HG03103 (cell line): ENCODE results near the gene CSTA.
"Not testable (repeated sequence)": the region's sequence is repeated elsewhere in the genome, so short reads cannot be mapped to it uniquely, and the experiment has no call there.

Experiments used
- ATAC-seq: cut with Tn5 transposase; IDR thresholded peaks from one replicate; pipeline ENCODE4 v1.9.1; 2021; ENCODE audit warnings: low read depth; ENCODE audit not compliant: unreplicated experiment

CSTA gene

DNA sequence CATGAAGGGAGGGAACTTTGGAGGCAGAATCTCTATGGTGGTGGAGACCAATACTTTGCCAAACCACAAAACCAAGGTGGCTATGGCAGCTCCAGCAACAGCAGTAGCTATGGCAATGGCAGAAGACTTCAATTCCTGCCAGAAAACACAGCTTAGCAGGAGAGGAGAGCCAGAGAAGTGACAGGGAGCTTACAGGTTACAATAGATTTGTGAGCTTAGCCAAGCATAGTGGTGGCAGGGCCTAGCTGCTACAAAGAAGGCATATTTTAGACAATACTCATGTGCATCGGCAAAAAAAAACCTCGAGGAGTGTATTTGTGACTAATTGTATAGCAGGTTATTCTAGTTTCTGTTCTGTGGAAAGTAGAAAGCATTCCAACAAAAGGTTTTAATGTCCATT, 6.4 kb upstream of the CSTA start:
- ATAC-seq = no peak

DNA sequence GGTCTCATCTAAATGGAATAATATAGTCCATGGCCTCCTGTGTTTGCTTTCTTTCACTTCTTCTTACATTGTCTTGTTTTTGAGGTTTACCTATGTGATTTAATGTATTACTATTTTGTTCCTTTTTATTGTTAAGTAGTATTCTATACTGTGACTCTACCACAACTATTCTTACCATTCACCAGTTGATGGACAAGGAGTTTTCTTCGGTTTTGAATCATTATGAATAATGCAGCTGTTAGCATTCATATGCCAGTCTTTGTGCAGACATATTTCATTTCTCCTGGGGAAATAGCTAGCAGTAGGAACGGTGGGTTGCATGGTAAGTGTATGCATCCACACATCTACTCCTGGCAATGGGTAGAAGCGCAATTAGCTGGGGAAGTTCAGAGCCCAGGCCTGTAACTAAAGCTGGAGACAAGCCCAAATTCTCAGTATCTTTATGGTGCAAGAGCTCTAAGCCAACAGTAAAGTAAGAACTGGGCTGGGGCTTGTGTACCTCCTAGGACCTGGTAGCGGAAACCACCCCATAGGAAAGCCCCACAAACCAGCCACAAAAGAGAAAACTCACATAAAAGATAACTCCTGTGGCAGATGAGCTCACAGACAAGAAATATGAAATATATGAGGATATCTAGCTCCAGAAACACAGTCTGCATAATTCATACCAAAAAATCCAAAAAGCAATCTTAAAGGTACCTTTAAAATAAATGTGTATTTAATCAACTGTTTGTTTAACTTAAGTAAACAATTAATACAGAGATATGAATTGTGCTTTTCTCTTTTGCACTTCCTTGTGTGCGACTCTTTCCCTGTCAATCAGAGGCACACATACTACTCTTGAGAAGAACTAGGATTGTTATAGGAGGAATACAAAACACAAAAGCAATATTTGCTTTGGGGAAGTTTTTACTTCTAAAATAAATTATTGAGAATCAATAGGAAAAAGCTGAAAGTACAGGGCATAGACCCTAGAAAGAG, 2.7 kb upstream of the CSTA start:
- ATAC-seq = no peak

DNA sequence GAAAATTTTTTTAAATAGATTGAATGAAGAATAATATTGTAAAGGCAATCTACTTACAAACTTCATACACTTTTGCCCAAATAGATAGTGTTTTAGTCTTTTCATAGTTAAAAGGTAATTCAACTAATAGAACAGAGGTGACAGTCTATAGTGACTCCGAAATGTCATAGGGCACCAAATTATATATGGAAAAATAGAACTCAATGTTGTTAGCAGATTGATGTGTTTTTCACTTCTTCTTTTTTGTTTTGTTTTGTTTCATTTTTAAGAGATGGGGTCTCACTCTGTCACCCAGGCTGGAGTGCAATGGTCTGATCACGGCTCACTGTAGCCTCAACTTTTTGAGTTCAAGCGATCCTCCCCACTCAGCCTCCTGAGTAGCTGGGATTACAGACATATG, 721 bp downstream of the CSTA start:
- ATAC-seq = no peak

DNA sequence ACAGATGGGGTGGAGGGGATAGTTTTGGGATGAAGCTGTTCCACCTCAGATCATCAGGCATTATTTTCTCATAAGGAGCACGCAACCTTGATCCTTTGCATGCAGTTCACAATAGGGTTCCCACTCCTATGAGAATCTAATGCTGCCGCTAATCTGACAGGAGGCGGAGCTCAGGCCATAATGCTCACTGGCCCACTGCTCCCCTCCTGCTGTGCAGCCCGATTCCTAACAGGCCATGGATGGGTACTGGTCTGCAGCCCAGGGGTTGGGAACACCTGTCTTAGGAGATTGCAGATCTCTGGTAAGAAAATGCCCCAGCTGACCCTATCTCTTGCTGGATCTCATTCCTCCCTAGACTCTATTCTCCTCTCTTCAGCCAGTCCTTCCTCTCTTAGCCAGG, 6.8 kb downstream of the CSTA start:
- no peak for ATAC-seq

DNA sequence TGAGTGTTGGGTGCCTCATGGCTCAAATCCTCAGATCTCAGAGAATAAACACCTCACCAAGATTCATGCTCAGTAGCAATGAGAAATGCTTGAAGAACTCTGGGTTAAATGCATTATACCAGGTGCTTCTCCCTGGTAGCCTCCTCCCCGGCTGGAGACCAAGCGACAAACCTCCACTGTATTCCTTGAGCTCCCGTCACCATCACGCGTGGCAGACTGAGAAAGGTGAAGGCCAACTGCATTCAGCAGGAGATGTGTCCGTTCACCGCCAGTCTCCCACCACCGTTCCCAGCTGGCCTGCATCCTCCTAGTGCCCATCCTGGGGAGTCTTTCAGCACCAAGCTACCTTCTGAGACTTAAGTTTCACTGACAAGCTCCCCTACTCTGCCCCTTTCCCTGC, 7.5 kb downstream of the CSTA start:
- ATAC-seq = no peak

DNA sequence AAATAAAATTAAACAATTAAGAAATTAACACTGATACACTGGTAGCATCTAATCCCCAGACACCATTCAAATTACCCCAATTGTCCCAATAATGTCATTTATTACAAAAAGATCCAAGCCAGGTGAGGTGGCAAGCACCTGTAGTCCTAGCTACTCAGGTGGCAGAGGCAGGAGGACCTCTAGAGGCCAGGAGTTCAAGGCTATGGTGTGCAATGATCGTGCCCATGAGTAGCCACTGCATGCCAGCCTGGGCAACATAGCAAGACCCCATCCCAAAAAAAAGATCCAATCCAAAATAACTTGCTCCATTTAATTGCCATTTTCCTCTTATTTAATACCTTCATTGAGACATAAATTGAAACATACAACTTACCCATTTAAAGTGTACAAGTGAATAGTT, 17.8 kb downstream of the CSTA start:
- no peak for ATAC-seq

DNA sequence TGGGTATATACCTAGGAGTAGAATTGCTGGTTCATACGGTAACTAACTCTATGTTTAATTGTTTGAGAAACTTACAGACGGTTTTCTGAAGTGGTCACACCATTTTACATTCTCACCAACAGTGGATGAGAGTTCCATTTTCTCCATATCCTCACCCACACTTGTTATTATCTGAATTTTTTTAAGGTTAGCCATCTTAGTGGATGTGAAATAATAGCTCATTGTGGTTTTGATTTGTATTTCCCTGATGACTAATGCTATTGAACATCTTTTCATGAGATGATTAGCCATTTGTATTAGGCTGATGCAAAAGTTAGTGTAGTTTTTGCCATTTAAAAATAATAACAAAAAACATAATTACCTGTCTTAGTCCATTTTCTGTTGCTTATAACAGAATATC, 18.6 kb downstream of the CSTA start:
- ATAC-seq = no peak

DNA sequence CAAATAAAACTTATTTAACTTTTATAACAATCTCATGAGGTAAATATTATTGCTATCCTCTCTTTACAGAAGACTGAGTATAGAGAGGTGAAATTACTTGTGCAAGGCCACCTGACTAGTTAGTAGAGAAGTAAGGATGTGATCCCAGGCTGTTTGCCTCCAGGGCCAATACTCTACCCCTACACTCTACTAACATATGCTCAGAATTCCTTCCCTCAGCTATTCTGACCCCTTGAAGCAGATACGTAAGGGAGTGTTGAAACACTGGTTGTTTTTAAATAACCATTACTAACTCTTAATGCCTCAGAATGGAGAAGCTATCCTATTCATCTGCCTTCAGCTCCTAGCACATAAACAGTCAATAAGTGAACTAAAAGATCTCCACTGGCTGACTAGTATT, 24.1 kb downstream of the CSTA start:
- no peak for ATAC-seq

DNA sequence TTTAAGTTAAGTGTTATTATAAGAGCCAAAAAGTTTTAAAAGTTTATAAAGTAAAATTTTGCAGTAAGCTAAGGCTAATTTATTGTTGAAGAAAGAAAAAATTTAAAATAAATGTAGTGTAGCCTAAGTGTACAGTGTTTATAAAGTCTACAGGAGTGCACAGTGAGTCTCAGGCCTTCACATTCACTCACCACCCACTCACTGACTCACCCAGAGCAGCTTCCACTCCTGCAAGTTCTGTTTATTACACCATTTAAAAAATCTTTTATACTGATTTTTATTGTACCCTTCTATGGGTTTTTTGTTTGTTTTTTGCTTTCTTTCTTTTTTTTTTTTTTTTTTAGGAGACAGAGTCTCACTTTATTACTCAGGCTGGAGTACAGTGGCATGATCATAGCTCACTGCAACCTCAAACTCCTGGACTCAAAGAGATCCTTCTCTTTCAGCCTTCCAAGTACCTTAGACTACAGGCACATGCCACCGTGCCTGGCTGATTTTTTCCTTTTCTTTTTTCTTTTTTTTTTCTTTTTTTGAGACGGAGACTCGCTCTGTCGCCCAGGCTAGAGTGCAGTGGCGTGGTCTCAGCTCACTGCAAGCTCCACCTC, 25.9 kb downstream of the CSTA start:
- no peak for ATAC-seq

DNA sequence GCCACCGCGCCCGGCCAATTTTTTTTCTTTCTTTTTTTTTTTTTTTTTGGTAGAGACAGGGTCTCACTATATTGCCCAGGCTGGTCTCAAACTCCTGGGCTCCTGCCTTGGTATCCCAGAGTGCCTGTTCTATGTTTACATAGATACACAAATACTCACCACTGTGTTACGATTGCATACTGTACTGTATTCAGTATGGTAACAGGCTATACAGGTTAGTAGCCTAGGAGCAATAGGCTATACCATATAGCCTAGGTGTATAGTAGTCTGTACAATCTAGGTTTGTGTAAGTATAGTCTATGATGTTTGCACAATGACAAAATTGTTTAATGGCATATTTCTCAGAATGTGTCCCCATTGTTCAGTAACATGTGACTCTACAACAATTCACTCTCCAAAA, 26.6 kb downstream of the CSTA start:
- no peak for ATAC-seq

DNA sequence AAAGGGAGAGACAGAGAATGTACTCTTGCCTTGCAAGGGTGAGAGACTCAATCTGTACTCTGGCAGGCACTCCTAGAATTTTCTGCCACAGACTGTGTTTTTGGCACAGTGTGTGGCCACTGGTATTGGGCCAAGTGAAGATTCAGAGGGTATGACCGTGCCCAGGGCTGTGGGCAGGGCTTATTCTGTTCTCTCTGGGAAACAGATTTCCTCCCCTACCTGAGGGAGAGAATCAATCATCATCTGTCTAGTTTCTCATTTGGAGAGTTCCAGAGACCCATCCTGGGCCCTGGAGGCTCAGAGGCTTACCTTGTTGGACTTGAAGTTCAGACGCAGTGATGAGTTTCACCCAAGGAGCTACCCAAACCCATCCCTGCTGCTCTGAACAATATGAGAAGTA, 28.2 kb downstream of the CSTA start:
- no peak for ATAC-seq

DNA sequence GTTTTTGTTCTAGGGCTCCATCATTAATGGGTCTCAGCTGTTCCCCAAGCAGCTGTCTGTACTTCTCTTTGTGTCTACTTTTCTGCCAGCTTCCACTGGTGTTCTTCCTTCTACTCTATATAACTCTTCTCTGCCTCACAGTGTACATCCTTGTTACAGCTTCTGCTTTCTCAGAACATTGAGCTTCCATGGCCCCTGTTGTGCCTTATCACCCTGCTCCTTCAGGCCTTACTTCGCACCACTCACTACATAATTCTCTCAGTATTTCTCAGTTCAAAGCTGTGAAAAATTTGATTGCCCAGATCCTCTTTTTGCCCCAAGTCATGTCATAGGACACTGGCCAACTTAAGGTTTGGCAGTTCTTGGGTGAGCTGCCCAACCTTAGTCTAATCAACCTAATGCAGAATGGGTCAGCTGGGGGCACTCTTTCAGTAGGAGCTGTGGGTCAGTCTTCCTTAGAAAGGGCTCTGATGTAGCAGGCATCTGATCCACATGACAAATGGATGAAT, 28.9 kb downstream of the CSTA start:
- no peak for ATAC-seq

DNA sequence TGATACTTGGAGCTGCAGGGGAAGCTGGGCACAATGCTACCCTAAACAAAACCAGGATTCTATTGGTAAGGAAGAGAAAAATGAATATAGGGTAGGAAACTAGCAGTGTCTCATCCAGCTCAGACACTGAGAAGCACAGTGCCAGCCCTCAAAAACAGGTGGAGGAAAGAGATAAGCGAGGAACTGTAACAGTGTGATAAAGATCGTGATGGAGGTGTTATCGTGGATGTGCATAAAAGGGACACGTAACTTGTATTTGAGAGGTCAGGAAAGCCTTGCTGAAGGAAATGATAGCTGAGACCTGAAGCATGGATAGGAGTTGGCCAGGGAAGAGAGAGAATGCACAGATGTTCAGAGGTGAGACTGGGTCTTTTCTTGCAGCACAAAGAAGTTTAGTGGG, 30.6 kb downstream of the CSTA start:
- no peak for ATAC-seq

DNA sequence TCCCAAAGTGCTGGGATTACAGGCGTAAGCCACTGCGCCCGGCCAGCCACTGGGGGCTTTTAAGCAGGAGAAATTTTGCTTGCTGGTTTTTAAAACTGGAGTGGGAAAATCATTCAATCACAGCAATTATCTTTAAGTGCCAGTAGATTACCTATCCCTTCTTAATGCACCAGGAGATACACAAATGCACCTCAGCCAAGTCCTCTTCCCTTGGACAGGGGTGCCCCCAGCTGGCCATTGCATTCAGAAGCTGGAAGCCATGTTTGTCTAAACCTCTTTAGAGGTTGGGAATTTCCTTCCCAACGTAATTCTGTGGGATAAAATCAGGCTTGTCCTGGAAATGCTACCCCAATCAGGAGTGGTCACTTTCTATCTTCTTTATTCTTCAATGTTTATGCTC, 31.4 kb downstream of the CSTA start:
- no peak for ATAC-seq

DNA sequence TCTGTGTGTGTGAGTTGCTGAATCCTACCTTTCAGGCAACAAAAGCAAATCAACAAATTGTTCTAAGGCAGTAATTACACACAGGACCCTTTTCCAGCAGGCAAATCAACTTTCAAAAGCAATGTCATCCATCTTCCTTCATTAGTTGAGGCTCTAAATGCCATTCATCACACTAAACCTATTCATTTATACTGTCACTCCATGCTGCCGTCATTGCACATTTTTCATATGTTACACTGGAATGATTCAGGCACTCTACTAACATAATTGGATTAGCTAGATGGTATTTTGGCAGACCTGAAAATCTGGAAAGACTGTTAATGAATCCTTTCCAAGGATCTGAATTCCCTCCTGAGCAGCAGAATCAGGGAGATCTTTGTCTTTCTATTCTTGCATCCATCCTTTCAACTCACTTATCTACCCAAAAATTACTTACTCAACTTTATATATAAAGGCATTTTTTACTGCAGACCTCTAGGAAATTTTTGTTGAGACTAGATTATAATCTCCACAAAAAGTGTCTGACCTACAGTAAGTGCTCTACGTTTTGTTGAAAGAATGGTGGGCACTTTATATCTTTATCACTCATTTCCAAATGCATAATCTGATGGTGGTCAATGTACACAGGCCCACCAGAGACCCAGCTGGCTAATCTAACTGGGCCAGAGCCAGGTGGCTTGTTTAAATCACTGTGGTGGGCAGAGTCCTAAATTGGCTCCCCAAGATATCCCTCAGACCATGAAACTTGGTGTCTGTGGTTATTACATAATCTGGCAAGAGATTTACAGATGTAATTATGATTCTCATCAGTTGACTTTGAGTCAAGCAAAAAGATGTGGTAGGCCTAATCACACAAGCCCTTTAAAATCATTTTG, 33.0 kb downstream of the CSTA start:
- ATAC-seq = no peak

DNA sequence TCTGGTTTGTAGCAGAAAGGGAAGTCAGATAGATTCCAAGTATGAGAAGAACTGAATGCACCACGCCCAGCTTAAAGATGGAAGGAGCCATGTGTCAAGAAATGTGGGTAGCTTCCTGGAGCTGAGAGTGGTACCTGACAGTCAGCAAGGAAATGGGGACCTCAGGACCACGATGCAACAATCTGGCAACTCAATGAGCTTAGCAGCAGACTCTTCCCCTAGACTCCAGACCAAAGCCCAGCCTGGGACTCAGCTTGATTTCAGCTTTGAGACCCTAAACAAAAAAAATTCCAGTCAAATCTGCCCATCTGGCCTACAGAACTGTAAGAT, 33.6 kb downstream of the CSTA start:
- no peak for ATAC-seq

DNA sequence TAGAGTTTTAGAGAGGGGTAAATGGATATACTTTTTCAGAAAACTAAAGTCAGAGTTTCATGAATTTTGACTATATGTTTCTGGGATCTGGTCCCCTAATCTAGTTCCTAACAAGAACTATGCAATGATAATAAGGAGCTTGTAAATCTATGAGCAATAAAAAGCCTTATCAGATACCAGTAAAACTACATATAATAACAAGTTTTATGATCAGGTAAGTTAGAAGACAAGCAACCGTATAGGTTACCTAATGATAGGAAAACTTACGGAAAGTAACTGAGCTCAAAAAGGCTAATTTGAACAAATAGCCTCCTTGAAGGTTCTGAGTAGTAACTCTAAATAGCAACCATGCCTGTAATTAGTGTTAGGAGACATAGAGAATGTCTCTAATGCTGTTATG, 37.0 kb downstream of the CSTA start:
- ATAC-seq = no peak

DNA sequence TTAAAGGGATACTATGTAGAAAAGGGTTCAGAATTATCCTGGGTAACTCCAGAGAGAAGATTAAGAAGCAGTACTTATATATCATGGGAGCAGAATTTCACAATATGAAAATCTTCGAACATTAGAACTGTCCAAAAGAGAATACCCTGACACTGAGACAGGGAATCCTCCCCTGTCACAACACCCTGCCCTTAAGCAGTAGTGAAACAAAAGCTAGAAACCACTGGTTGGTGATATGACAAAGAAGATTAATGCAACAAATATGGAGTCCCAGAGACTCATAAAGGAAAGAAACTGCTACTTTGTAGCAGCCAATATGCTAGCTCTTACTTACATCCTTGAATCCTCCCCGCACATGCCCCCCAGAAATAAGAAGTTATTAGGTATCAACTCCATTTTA, 39.4 kb downstream of the CSTA start:
- ATAC-seq = no peak

DNA sequence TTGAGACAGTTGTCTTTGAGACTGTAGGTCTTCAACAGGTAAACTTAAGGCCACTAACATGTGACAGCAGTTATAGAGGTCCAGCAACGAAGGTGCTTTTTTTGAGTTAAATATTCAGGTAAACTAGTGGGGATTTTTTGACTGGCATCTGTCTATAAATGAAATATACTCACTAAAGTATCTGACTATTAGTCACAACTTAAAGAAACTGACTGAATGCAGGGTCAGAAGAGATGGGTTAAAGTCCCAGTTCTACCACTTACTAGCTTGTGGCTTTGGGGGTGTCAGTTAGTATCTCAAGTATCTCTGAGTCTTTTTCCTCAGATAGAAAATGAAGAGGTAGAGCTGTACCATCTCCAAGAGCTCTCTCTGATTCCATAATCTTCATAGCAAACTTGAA, 40.0 kb downstream of the CSTA start:
- ATAC-seq = no peak

DNA sequence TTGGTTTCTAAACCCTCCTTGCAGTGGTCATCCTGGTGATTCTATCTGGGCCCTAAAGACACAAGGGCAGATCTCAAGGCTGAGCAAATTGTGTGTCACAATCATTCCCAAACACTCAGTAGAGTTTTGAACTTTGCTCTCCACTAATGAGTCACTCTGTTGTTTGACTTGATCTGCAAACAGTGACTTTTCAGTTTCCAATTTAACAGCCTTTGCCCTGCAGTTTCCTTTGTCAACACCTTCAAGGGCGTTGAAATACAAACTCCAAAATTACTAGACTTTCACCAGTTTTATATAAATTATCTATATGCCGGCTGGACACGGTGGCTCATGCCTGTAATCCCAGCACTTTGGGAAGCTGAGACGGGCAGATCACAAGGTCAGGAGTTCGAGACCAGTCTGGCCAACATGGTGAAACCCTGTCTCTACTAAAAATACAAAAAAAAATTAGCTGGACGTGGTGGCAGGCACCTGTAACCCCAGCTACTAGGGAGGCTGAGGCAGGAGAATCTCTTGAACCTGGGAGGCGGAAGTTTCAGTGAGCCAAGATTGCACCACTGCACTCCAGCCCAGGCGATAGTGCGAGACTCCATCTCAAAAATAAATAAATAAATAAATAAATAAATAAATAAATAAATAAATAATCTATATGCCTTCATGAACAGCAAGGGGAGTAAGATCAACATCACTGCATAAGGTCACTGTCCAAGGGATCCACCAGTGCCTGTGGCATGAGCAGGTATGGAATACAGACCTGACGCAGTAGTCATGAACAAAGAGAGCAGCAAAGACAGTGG, 40.7 kb downstream of the CSTA start:
- not testable (repeated sequence) for ATAC-seq
